Measurements from ENCODE around the gene PGM1. TPM values are rescaled to one million over a fixed set of nuclear protein-coding genes. Genes with fewer than 3 reads are reported as not detected.

The PGM1 gene
- total RNA-seq, 1 experiment from 2014 or later, result 101 TPM

- POLR2A ChIA-PET (ENCODE audit: unreplicated experiment), result no interaction called here
- no peak overlapping the region for H3K4me3 ChIP-seq
- no peak for TF ChIP-seq CTCF (conservative IDR thresholded peaks at IDR 0.05)
- TF ChIP-seq EZH2 (IDR thresholded peaks at IDR 0.05; ENCODE audit: low read depth), result no peak
- intact Hi-C loops (cut with micrococcal nuclease; ENCODE audit: unreplicated experiment), result no loop called here
- H3K9me2 ChIP-seq (ENCODE audit: insufficient read depth), result no peaks in the 10 kb centered on the region
- no peaks in the 10 kb centered on the region for H3K36me3 ChIP-seq (ENCODE audit: low read depth)
- no peaks in the 10 kb centered on the region for H3F3A ChIP-seq (ENCODE audit: insufficient read depth, low read depth)
- BruUV-seq (replicated peaks), result no TSS peak
- H3K4me2 ChIP-seq, result no peak overlapping the region
- H3K79me2 ChIP-seq (ENCODE audit: low read depth), result no peaks in the 10 kb centered on the region
- CTCF ChIA-PET, result no interaction called here
- no peaks in the 10 kb centered on the region for H4K20me1 ChIP-seq (ENCODE audit: insufficient read depth)
- peaks cover 8% of the 10 kb centered on the region for H3K4me1 ChIP-seq (replicated peaks; ENCODE audit: insufficient read depth)
- H3K9me3 ChIP-seq (ENCODE audit: insufficient read depth, low read depth), result peaks cover 18% of the 10 kb centered on the region
- no peaks in the 10 kb centered on the region for H3K27me3 ChIP-seq (ENCODE audit: insufficient read depth, low read depth)
- H2AFZ ChIP-seq, result no peak overlapping the region
- no peak overlapping the region for H3K27ac ChIP-seq
- no peak for DNase-seq
These were observed 85.9 kb downstream of the PGM1 start for GRCh38 chr1:63679076-63679475.

GRCh38 chr1:63679589-63679988, 86.4 kb downstream of the PGM1 start:
- Histone ChIP-seq H3K79me2 (ENCODE audit: low read depth) (no peaks in the 10 kb centered on the region), H3K4me1 (replicated peaks; ENCODE audit: insufficient read depth) (peaks cover 6% of the 10 kb centered on the region; the same call in 1 of the 2 replicates), H3K36me3 (ENCODE audit: low read depth) (no peaks in the 10 kb centered on the region), H4K20me1 (ENCODE audit: insufficient read depth) (no peaks in the 10 kb centered on the region), H2AFZ (no peak overlapping the region), H3K4me2 (no peak overlapping the region), H3K27me3 (ENCODE audit: insufficient read depth, low read depth) (no peaks in the 10 kb centered on the region), H3K4me3 (no peak overlapping the region), H3F3A (ENCODE audit: insufficient read depth, low read depth) (no peaks in the 10 kb centered on the region), H3K9me3 (ENCODE audit: insufficient read depth, low read depth) (peaks cover 18% of the 10 kb centered on the region), H3K27ac (no peak overlapping the region), H3K9me2 (ENCODE audit: insufficient read depth) (no peaks in the 10 kb centered on the region)
- POLR2A ChIA-PET (ENCODE audit: unreplicated experiment), result no interaction called here
- TF ChIP-seq CTCF (conservative IDR thresholded peaks at IDR 0.05) (no peak), EZH2 (IDR thresholded peaks at IDR 0.05; ENCODE audit: low read depth) (no peak)
- CTCF ChIA-PET, result no interaction called here
- BruUV-seq (replicated peaks), result no TSS peak
- no peak for DNase-seq
- intact Hi-C loops (cut with micrococcal nuclease; ENCODE audit: unreplicated experiment), result no loop called here

- H3K4me1 ChIP-seq (replicated peaks; ENCODE audit: insufficient read depth), result no peaks in the 10 kb centered on the region
- H2AFZ ChIP-seq, result no peak overlapping the region
- no peak overlapping the region for H3K4me2 ChIP-seq
- H3K9me3 ChIP-seq (ENCODE audit: insufficient read depth, low read depth), result peaks cover 18% of the 10 kb centered on the region
- no peaks in the 10 kb centered on the region for H3F3A ChIP-seq (ENCODE audit: insufficient read depth, low read depth)
- H3K79me2 ChIP-seq (ENCODE audit: low read depth), result no peaks in the 10 kb centered on the region
- no peak overlapping the region for H3K27ac ChIP-seq
- H3K36me3 ChIP-seq (ENCODE audit: low read depth), result no peaks in the 10 kb centered on the region
- POLR2A ChIA-PET (ENCODE audit: unreplicated experiment), result interaction anchor here (0.6 kb wide), 1 partner anchor 318 kb away, joined by 13 read pairs; no protein-coding TSS in a partner anchor
- CTCF ChIA-PET, result interaction anchor here (0.6 kb wide), 1 partner anchor 9 kb away, joined by 4 read pairs; no protein-coding TSS in a partner anchor
- TF ChIP-seq EZH2 (IDR thresholded peaks at IDR 0.05; ENCODE audit: low read depth) (no peak), CTCF (conservative IDR thresholded peaks at IDR 0.05) (no peak)
- intact Hi-C loops (cut with micrococcal nuclease; ENCODE audit: unreplicated experiment), result no loop called here
- H3K9me2 ChIP-seq (ENCODE audit: insufficient read depth), result no peaks in the 10 kb centered on the region
- no peak for DNase-seq
- no peaks in the 10 kb centered on the region for H3K27me3 ChIP-seq (ENCODE audit: insufficient read depth, low read depth)
- no peaks in the 10 kb centered on the region for H4K20me1 ChIP-seq (ENCODE audit: insufficient read depth)
- no peak overlapping the region for H3K4me3 ChIP-seq
- no TSS peak for BruUV-seq (replicated peaks)
These were observed 89.7 kb downstream of the PGM1 start for GRCh38 chr1:63682936-63683335.
